ENCODE measurements around the gene RREB1.

RREB1 gene

DNA sequence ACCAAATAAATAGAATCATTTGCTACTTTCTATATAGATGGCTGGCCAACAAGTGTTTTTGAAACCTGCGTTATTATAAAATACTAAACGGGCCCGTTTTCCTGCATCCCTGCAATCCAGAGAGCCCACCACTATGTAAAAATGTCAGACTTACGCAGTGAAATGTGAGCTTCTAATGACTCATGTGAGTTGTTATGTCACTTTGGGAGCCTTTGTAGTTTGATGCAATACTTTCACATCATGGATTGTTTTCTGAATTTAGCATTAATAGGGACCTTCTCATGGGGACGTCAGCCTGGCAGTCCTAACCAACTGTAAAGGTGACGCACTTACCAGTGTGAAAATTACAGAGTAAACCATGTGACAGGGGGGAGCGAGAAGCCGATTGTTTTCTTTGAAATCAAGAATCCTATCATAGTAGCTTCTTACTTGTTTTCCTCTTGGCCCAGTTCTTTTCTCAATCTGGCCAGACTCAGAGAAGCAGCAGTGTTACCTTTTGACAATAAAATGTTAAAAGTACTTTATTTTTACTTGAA, 130.0 kb downstream of the RREB1 start:
- no peak for DNase-seq (ENCODE audit: low spot score)
- CTCF ChIA-PET, result interaction anchor here (0.6 to 1.8 kb wide), 3 partner anchors 190 to 561 kb away, joined by 3 to 4 read pairs (median 3); no protein-coding TSS in a partner anchor
- POLR2A ChIA-PET (ENCODE audit: low non-redundant PET), result no interaction called here
- TF ChIP-seq, protein P1, sequence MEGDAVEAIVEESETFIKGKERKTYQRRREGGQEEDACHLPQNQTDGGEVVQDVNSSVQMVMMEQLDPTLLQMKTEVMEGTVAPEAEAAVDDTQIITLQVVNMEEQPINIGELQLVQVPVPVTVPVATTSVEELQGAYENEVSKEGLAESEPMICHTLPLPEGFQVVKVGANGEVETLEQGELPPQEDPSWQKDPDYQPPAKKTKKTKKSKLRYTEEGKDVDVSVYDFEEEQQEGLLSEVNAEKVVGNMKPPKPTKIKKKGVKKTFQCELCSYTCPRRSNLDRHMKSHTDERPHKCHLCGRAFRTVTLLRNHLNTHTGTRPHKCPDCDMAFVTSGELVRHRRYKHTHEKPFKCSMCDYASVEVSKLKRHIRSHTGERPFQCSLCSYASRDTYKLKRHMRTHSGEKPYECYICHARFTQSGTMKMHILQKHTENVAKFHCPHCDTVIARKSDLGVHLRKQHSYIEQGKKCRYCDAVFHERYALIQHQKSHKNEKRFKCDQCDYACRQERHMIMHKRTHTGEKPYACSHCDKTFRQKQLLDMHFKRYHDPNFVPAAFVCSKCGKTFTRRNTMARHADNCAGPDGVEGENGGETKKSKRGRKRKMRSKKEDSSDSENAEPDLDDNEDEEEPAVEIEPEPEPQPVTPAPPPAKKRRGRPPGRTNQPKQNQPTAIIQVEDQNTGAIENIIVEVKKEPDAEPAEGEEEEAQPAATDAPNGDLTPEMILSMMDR (conservative IDR thresholded peaks at IDR 0.05; ENCODE audit: low read depth), result no peak
- peak overlapping the region; percentile 88; the same call in 1 of the 2 replicates for H3K27ac ChIP-seq

DNA sequence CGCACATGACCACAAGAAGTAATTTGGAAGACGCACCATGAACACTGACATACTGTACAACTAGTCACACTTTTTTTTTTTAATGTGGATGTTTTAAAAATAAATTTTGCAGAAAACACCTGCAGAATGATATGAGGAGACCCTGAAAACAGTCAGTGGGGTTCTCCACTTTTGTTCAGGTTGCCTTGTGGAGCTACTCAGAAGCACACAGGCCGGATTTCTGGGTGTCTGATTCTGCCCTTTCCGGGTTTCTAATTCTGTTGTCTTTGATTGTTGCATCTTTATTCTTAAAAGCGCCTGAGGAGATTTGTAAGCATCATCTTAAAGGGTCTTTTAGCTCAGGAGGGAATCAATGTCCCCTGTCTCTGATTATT, 130.8 kb downstream of the RREB1 start:
- TF ChIP-seq, protein P1 (conservative IDR thresholded peaks at IDR 0.05; ENCODE audit: low read depth), result no peak
- ChIA-PET POLR2A (ENCODE audit: low non-redundant PET) (no interaction called here), CTCF (interaction anchor here (0.6 to 1.8 kb wide), 10 partner anchors 21 to 564 kb away, joined by 3 to 8 read pairs (median 3); no protein-coding TSS in a partner anchor)

DNA sequence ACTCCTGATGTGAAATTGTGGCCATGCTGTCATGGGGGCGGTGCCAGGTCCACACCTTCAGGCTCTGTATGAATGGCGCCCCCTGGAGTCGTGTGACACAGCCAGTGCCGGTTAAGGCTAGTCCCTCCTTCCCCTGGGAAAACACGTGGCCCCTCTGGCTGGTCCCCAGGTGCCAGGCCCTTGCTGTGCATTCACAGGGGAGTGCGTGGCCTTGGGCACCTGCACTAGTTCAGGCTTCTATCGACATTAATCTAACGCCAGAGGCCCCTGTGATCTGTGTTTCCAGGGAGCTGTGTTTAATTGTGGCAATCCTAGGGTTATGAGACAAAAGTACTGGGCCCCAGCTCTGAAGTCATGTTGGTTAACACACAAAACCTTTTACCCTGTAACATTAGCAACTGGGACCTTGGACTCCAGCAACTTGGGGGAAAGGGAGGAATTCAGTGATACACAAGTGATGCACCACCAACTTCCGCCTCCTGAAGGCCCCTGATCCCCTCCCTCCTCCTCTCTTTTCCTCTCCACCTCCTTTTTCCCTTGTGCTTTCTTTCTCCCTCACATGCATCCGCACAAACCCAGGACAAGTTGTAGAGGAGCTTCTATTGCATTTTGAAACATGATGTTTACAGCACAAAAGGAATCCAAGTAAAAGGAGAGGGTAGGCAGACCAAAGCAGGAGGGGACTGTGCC, 131.3 kb downstream of the RREB1 start:
- peak; percentile 48 for DNase-seq (ENCODE audit: low spot score)
- peak overlapping the region; percentile 54 for H3K27ac ChIP-seq
- POLR2A ChIA-PET (ENCODE audit: low non-redundant PET), result no interaction called here
- CTCF ChIA-PET, result interaction anchor here (0.6 to 1.3 kb wide), 8 partner anchors 22 to 1272 kb away, joined by 3 to 4 read pairs (median 3); no protein-coding TSS in a partner anchor
- TF ChIP-seq, protein P1 (conservative IDR thresholded peaks at IDR 0.05; ENCODE audit: low read depth), result peak; percentile 50

More for the DNA sequence above, 130.8 kb downstream of the RREB1 start:
- DNase-seq (ENCODE audit: low spot score), result no peak
- H3K27ac ChIP-seq, result peak overlapping the region; percentile 54

DNA sequence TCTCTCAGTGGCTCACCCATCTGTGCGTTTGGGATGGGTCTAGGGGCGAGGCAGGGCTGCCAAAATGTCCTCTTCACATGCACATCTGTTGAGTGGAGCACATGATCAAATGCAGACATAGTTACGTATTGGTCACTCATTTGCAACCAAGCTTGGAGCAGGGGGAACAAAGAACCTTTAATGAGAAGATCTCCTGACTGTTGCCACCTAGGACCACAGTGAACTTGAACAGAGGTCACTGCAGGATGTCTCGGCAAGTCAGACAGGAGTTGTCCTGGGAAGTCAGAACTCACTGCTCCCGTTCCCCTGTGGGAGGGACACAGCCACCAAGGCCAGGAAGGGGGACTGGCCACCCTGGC, 131.8 kb downstream of the RREB1 start:
- TF ChIP-seq, protein P1 (conservative IDR thresholded peaks at IDR 0.05; ENCODE audit: low read depth), result no peak
- ChIA-PET CTCF (interaction anchor here (0.6 to 1.3 kb wide), 4 partner anchors 93 to 1272 kb away, joined by 3 to 5 read pairs (median 4); no protein-coding TSS in a partner anchor), POLR2A (ENCODE audit: low non-redundant PET) (no interaction called here)

DNA sequence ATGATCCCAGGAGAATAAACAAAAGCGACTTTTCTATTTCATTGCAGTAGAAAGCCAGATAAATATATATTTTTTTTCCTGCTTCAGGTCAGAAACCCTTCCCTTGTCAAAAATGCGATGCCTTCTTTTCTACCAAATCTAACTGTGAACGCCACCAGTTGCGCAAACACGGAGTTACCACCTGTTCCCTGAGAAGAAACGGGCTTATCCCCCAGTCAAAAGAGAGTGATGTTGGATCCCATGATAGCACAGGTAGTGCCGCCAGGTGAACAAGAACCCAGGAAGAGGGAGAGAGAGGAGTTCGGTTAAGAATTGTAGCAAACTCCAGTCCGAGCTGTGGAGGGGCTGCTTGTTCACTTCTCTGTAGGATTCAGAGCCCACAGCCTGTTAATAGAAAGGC, 132.6 kb downstream of the RREB1 start:
- no peak for DNase-seq (ENCODE audit: low spot score)
- peak overlapping the region; percentile 52 for H3K27ac ChIP-seq
- TF ChIP-seq, protein P1 (conservative IDR thresholded peaks at IDR 0.05; ENCODE audit: low read depth), result no peak
- POLR2A ChIA-PET (ENCODE audit: low non-redundant PET), result no interaction called here
- CTCF ChIA-PET, result interaction anchor here (0.6 kb wide), 1 partner anchor 195 kb away, joined by 4 read pairs; no protein-coding TSS in a partner anchor

More for the DNA sequence above, 131.8 kb downstream of the RREB1 start:
- DNase-seq (ENCODE audit: low spot score), result no peak
- H3K27ac ChIP-seq, result peak overlapping the region; percentile 54

DNA sequence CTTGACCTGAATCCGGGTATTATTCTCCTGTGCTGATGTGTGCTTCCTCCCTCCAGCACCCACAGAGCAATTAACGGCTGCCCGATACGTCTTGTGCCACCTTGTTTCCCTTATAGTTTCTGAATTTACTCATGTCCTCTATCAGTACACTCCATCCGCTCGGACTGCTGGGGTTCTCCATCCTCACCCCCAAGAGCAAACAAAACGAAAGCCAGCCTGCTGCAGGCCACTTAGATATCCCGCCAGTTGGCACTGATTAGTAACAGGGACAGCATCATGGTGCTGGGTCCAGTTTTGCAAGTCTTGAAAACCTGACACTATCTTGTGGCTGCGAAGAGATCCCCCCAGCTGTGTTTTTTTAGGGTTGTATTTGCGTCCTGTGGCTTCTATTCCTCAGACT, 133.4 kb downstream of the RREB1 start:
- no peak for DNase-seq (ENCODE audit: low spot score)
- ChIA-PET CTCF (interaction anchor here (0.6 to 0.8 kb wide), 2 partner anchors 196 to 242 kb away, joined by 4 read pairs; no protein-coding TSS in a partner anchor), POLR2A (ENCODE audit: low non-redundant PET) (no interaction called here)
- peak overlapping the region; percentile 52 for H3K27ac ChIP-seq
- TF ChIP-seq, protein P1 (conservative IDR thresholded peaks at IDR 0.05; ENCODE audit: low read depth), result no peak
